GM12878 (cell line): ENCODE data around the gene FLT4. TPM values are rescaled to one million over a fixed set of nuclear protein-coding genes. Genes with fewer than 3 reads are reported as not detected.

ENCODE experiments used
- ATAC-seq: fragments of 200-7000 bp; cut with Tn5 transposase; 3 replicates; pipeline ENCODE4 v1.9.1; 2020; ENCODE audit warnings: mild to moderate bottlenecking, moderate library complexity
- BruUV-seq: library from RNA; stranded (reverse); fragments of 400-500 nt; replicated peaks from 2 replicates; lab custom pipeline; 2021; lab: Mats Ljungman, UMichigan
- CTCF ChIA-PET: fragments of 300-600 bp; sonication (Branson Sonifier 250); formaldehyde crosslinking; extraction: SDS; loops from one replicate; lab custom pipeline; 2021; ENCODE audit warnings: inconsistent platforms; lab: Yijun Ruan, JAX
- POLR2A ChIA-PET: fragments of 350-600 bp; formaldehyde crosslinking; extraction: SDS; loops from one replicate; lab custom pipeline; 2021; ENCODE audit warnings: inconsistent platforms; lab: Charles Lee
- RAD21 ChIA-PET: fragments of 300-600 bp; sonication (Branson Sonifier 250); formaldehyde crosslinking; loops from one replicate; lab custom pipeline; 2023; ENCODE audit warnings: antibody characterized with exemption; ENCODE audit not compliant: unreplicated experiment; lab: Charles Lee
- SMC1A ChIA-PET: fragments of 300-600 bp; sonication (Branson Sonifier 250); formaldehyde crosslinking; loops from one replicate; lab custom pipeline; 2023; ENCODE audit not compliant: unreplicated experiment, uncharacterized antibody; lab: Charles Lee
- DNase-seq: peaks from one replicate; pipeline ENCODE4 v3.0.0-alpha.2; 2011; ENCODE audit warnings: low read depth, low spot score
- FAIRE-seq: peaks from 3 replicates; lab custom pipeline; 2011; peaks lifted over from hg19 to GRCh38; lab: Jason Lieb, UNC
- H2AFZ ChIP-seq: 2 replicates; pipeline ENCODE4 v1.6.0; 2011; ENCODE audit warnings: low read depth, low read length, control low read depth; ENCODE audit not compliant: control insufficient read depth
- H3K27ac ChIP-seq: 2 replicates; pipeline ENCODE4 v1.5.1; 2011; ENCODE audit warnings: control low read depth; ENCODE audit not compliant: control insufficient read depth, insufficient read depth
- H3K27me3 ChIP-seq, 2 experiments: replicated peaks in 1 of 2; 2 replicates each; pipeline versions ENCODE4 v1.6.0 to v1.6.1; 2011; ENCODE audit warnings: low read length in 1 of 2; ENCODE audit not compliant: control insufficient read depth in 2 of 2, insufficient read depth in 2 of 2
- H3K36me3 ChIP-seq, 2 experiments: 2 replicates each; pipeline ENCODE4 v1.5.1; 2011; ENCODE audit warnings: low read length in 1 of 2; ENCODE audit not compliant: control insufficient read depth in 2 of 2, insufficient read depth in 2 of 2
- H3K4me1 ChIP-seq: 2 replicates; pipeline ENCODE4 v1.6.1; 2011; ENCODE audit warnings: mild to moderate bottlenecking, low read length, moderate library complexity, mixed read lengths; ENCODE audit not compliant: control insufficient read depth, insufficient read depth
- H3K4me2 ChIP-seq: 2 replicates; pipeline ENCODE4 v1.6.0; 2011; ENCODE audit warnings: control low read depth; ENCODE audit not compliant: control insufficient read depth, insufficient read depth
- H3K4me3 ChIP-seq: fragments of 200-600 bp; sonication (generic); 2 replicates; pipeline ENCODE4 v1.5.1; 2016
- H3K79me2 ChIP-seq: 2 replicates; pipeline ENCODE4 v1.6.0; 2011; ENCODE audit warnings: low read length; ENCODE audit not compliant: control insufficient read depth, insufficient read depth
- H3K9ac ChIP-seq: 2 replicates; pipeline ENCODE4 v1.8.0; 2011; ENCODE audit warnings: low read length, control low read depth, mixed read lengths; ENCODE audit not compliant: control insufficient read depth, insufficient read depth
- H3K9me3 ChIP-seq: replicated peaks from 3 replicates; pipeline ENCODE4 v1.5.1; 2011; ENCODE audit warnings: mild to moderate bottlenecking, low read length; ENCODE audit not compliant: control insufficient read depth, insufficient read depth
- H4K20me1 ChIP-seq: 2 replicates; pipeline ENCODE4 v1.6.0; 2011; ENCODE audit not compliant: control insufficient read depth, insufficient read depth
- CREB1 ChIP-seq: IDR thresholded peaks from 2 replicates; pipeline ENCODE4 v1.6.1; 2012; ENCODE audit warnings: low read depth, mild to moderate bottlenecking, inconsistent platforms
- EP300 ChIP-seq, 2 experiments: fragments of 150-350 bp in 1 of 2; IDR thresholded peaks; 2 replicates each; pipeline ENCODE4 v1.6.1; 2011 to 2012; ENCODE audit warnings: low read depth in 2 of 2, low read length in 2 of 2, borderline replicate concordance in 1 of 2, improper control_type of control experiment in 1 of 2, inconsistent platforms in 1 of 2; ENCODE audit not compliant: control insufficient read depth in 1 of 2
- GATAD2B ChIP-seq: fragments of 450-650 bp; conservative IDR thresholded peaks from 2 replicates; pipeline ENCODE4 v1.6.1; 2017; ENCODE audit warnings: low read depth, mild to moderate bottlenecking, moderate library complexity
- NFYB ChIP-seq: IDR thresholded peaks from 2 replicates; pipeline ENCODE4 v1.6.1; 2011; ENCODE audit warnings: low read depth, mild to moderate bottlenecking, low read length, improper control_type of control experiment, moderate library complexity; ENCODE audit not compliant: insufficient read depth
- PKNOX1 ChIP-seq: fragments of 450-650 bp; IDR thresholded peaks from 2 replicates; pipeline ENCODE4 v1.6.1; 2016; ENCODE audit warnings: mild to moderate bottlenecking
- RAD51 ChIP-seq: fragments of 450-650 bp; IDR thresholded peaks from 2 replicates; pipeline ENCODE4 v1.6.1; 2016; ENCODE audit warnings: moderate library complexity, mild to moderate bottlenecking, inconsistent platforms
- RB1 ChIP-seq: fragments of 450-650 bp; formaldehyde crosslinking; IDR thresholded peaks from 2 replicates; pipeline ENCODE4 v1.6.1; 2017; ENCODE audit warnings: mild to moderate bottlenecking, borderline replicate concordance
- RELB ChIP-seq: fragments of 450-650 bp; IDR thresholded peaks from 2 replicates; pipeline ENCODE4 v1.6.1; 2017; ENCODE audit warnings: low read depth, mild to moderate bottlenecking, moderate library complexity
- REST ChIP-seq: IDR thresholded peaks from 2 replicates; pipeline ENCODE4 v1.6.1; 2012; ENCODE audit warnings: mild to moderate bottlenecking, low read depth, low read length
- STAT1 ChIP-seq: fragments of 450-650 bp; conservative IDR thresholded peaks from 2 replicates; pipeline ENCODE4 v1.6.1; 2014; ENCODE audit warnings: antibody characterized with exemption, mild to moderate bottlenecking
- YY1 ChIP-seq: IDR thresholded peaks from 2 replicates; pipeline ENCODE4 v1.6.1; 2011; ENCODE audit warnings: low read depth, mild to moderate bottlenecking, low read length
- ZNF592 ChIP-seq: fragments of 450-650 bp; IDR thresholded peaks from 2 replicates; pipeline ENCODE4 v1.6.1; 2017; ENCODE audit warnings: mild to moderate bottlenecking, moderate library complexity
- WGBS: methylation state at CpG from one replicate; pipeline ENCODE4 v1.1.6; 2016; ENCODE audit warnings: low lambda C conversion rate; ENCODE audit not compliant: insufficient replicate concordance, insufficient coverage; ENCODE audit errors: missing lambda C conversion rate; 5-methylcytosine and 5-hydroxymethylcytosine counted together
- in situ Hi-C: fragments of 300-500 bp; cut with MboI; formaldehyde crosslinking; loops from 9 replicates; pipeline ENCODE4 v1.14.3; 2018; ENCODE audit warnings: mixed read lengths
- intact Hi-C: fragments of 100-400 bp; cut with micrococcal nuclease; formaldehyde crosslinking; loops from one replicate; pipeline ENCODE4 v1.14.2; 2022; ENCODE audit not compliant: unreplicated experiment
- polyA plus RNA-seq, 11 experiments: library from polyadenylated mRNA; depleted of rRNA in 4 of 11; unstranded in 6 of 11; stranded (reverse) in 5 of 11; fragments of >200 nt; fragmentation: Nextera tagmentation in 4 of 11; fragmentation: Illumina TruSeq in 1 of 11; extraction: Ambion mirVana in 4 of 11; extraction: Trizol in 1 of 11; gene quantifications; 1 replicate in 1 of 11; 2 replicates in 10 of 11; pipeline versions ENCODE4 v1.2.1 to v1.2.3, GENCODE V29; 2011 to 2016; ENCODE audit warnings: inconsistent platforms in 2 of 11, missing spikeins in 2 of 11, low read depth in 1 of 11
- total RNA-seq, 4 experiments: library from RNA; depleted of rRNA in 3 of 4; stranded (reverse); fragments of >200 nt in 3 of 4; fragmentation: Illumina TruSeq in 1 of 4; extraction: Trizol in 1 of 4; gene quantifications; 2 replicates each; pipeline versions ENCODE4 v1.2.1 to v1.2.3, GENCODE V29; 2013 to 2021

FLT4 gene
- total and polyA plus RNA-seq, 10 of the 15 experiments (the other 5 are each of a cell fraction or from before 2014, with no cell fraction given), result 0.18 TPM; not detected in 9

GRCh38 chr5:180553530-180553929 lies 95.9 kb downstream of the FLT4 start:
- Histone ChIP-seq H3K36me3 (peaks cover 2 to 14% of the 10 kb centered on the region in 2 experiments; a peak in 2 of 4 replicates), H3K27ac (no peak overlapping the region), H3K4me3 (no peak overlapping the region), H3K9ac (no peak overlapping the region), H3K79me2 (no peaks in the 10 kb centered on the region; the same call in 1 of the 2 replicates), H3K9me3 (no peaks in the 10 kb centered on the region), H4K20me1 (no peaks in the 10 kb centered on the region), H2AFZ (no peak overlapping the region), H3K27me3 (no peaks in the 10 kb centered on the region), H3K4me1 (no peaks in the 10 kb centered on the region), H3K4me2 (no peak overlapping the region)
- in situ Hi-C loops, result no loop called here
- intact Hi-C loops, result no loop called here
- ATAC-seq (no peak), FAIRE-seq (no peak), DNase-seq (no peak)
- ChIA-PET CTCF (interaction anchor here (1.1 kb wide), 1 partner anchor 9 kb away, joined by 4 read pairs; no protein-coding TSS in a partner anchor), RAD21 (interaction anchor here (0.7 kb wide), 1 partner anchor 278 kb away, joined by 3 read pairs; no protein-coding TSS in a partner anchor), SMC1A (interaction anchor here (0.6 to 0.7 kb wide), 2 partner anchors 14 to 17 kb away, joined by 3 read pairs; no protein-coding TSS in a partner anchor), POLR2A (interaction anchor here (0.6 kb wide), 1 partner anchor 635 kb away, joined by 3 read pairs; no protein-coding TSS in a partner anchor)
- WGBS, result 85% methylated on average over 3 of the region's 3 CpGs
- BruUV-seq, result no TSS peak
- TF ChIP-seq RB1 (no peak), REST (no peak), EP300 (IDR thresholded peaks at IDR 0.05; ENCODE audit: borderline replicate concordance in 1 of 2, control insufficient read depth in 1 of 2, low read depth in 2 of 2, low read length in 2 of 2) (no peak), ZNF592 (no peak), YY1 (no peak), RELB (no peak), PKNOX1 (no peak), STAT1 (no peak), GATAD2B (no peak), NFYB (no peak), CREB1 (no peak), RAD51 (no peak)
